Retinal pigment epithelial cell (primary cell): ENCODE measurements around the gene YOD1.
A peak's percentile ranks its signal among the peaks of the same experiment; 100 is the strongest.

Source experiments
- DNase-seq: peaks from one replicate; pipeline ENCODE4 v3.0.0-alpha.2; 2010; ENCODE audit warnings: low read depth
- H3K4me3 ChIP-seq: 2 replicates; pipeline ENCODE4 v1.5.1; 2011; ENCODE audit warnings: mild to moderate bottlenecking, low read length, control low read depth, moderate library complexity
- CTCF ChIP-seq: conservative IDR thresholded peaks from 2 replicates; pipeline ENCODE4 v1.5.1; 2011; ENCODE audit warnings: low read depth, low read length, control low read depth, inconsistent platforms

YOD1 gene

GRCh38 chr1:207007352-207008033, 43.5 kb downstream of the YOD1 start:
- no peak overlapping the region for H3K4me3 ChIP-seq
- no peak for TF ChIP-seq CTCF
- DNase-seq, result peak; percentile 99

GRCh38 chr1:207006914-207007313, 44.1 kb downstream of the YOD1 start:
- no peak for TF ChIP-seq CTCF
- H3K4me3 ChIP-seq, result no peak overlapping the region
- no peak for DNase-seq

- DNase-seq, result no peak
- TF ChIP-seq CTCF, result no peak
- H3K4me3 ChIP-seq, result no peak overlapping the region
Observed at GRCh38 chr1:207006083-207006482, 44.9 kb downstream of the YOD1 start.

GRCh38 chr1:207004931-207005830, 45.8 kb downstream of the YOD1 start:
- peak; percentile 81 for TF ChIP-seq CTCF
- no peak for DNase-seq
- no peak overlapping the region for H3K4me3 ChIP-seq

GRCh38 chr1:207003210-207003609, 47.8 kb downstream of the YOD1 start:
- TF ChIP-seq CTCF, result no peak
- DNase-seq, result no peak
- H3K4me3 ChIP-seq, result no peak overlapping the region

GRCh38 chr1:207002724-207003146, 48.3 kb downstream of the YOD1 start:
- no peak for DNase-seq
- no peak for TF ChIP-seq CTCF
- no peak overlapping the region for H3K4me3 ChIP-seq
